GM23338 (cell line): ENCODE measurements around the gene HACL1. TPM values are rescaled to one million over a fixed set of nuclear protein-coding genes. Genes with fewer than 3 reads are reported as not detected.

Source experiments
- ATAC-seq: fragments of 200-7000 bp; cut with Tn5 transposase; 3 replicates; pipeline ENCODE4 v1.9.1; 2020
- DNase-seq: peaks from one replicate; pipeline ENCODE4 v3.0.0-alpha.2; 2015; ENCODE audit warnings: low spot score
- H2AFZ ChIP-seq: fragments of 200-600 bp; sonication (generic); 2 replicates; pipeline ENCODE4 v1.8.0; 2016; ENCODE audit warnings: antibody characterized with exemption, mild to moderate bottlenecking, moderate library complexity
- H3F3A ChIP-seq: fragments of 200-600 bp; sonication (generic); replicated peaks from 2 replicates; pipeline ENCODE4 v1.8.0; 2017; ENCODE audit warnings: antibody characterized with exemption, mixed run types, low read depth
- H3K27ac ChIP-seq: fragments of 200-600 bp; sonication (generic); 2 replicates; pipeline ENCODE4 v1.6.1; 2016; ENCODE audit warnings: low read depth
- H3K27me3 ChIP-seq: fragments of 200-600 bp; sonication (generic); 2 replicates; pipeline ENCODE4 v1.8.0; 2016; ENCODE audit warnings: mild to moderate bottlenecking, mixed run types, moderate library complexity; ENCODE audit not compliant: insufficient read depth
- H3K36me3 ChIP-seq: fragments of 200-600 bp; sonication (generic); 2 replicates; pipeline ENCODE4 v1.8.0; 2016; ENCODE audit warnings: mild to moderate bottlenecking; ENCODE audit not compliant: insufficient read depth
- H3K4me1 ChIP-seq: fragments of 200-600 bp; sonication (generic); 2 replicates; pipeline ENCODE4 v1.8.0; 2016; ENCODE audit warnings: mild to moderate bottlenecking, moderate library complexity; ENCODE audit not compliant: insufficient read depth
- H3K4me2 ChIP-seq: fragments of 200-600 bp; sonication (generic); 2 replicates; pipeline ENCODE4 v1.7.1; 2017; ENCODE audit warnings: mixed run types
- H3K4me3 ChIP-seq: fragments of 200-600 bp; sonication (generic); 2 replicates; pipeline ENCODE4 v1.6.1; 2016; ENCODE audit warnings: mixed run types
- H3K79me2 ChIP-seq: fragments of 200-600 bp; sonication (generic); replicated peaks from 2 replicates; pipeline ENCODE4 v1.8.0; 2017; ENCODE audit warnings: mild to moderate bottlenecking; ENCODE audit not compliant: insufficient read depth
- H3K9me2 ChIP-seq: fragments of 200-600 bp; sonication (generic); 2 replicates; pipeline ENCODE4 v1.8.0; 2017; ENCODE audit not compliant: insufficient read depth
- H4K20me1 ChIP-seq: fragments of 200-600 bp; sonication (generic); replicated peaks from 2 replicates; pipeline ENCODE4 v1.8.0; 2017; ENCODE audit warnings: mild to moderate bottlenecking; ENCODE audit not compliant: insufficient read depth
- H3K27ac Mint-ChIP-seq: 2 replicates; pipeline ENCODE4 v1.8.0; 2020; ENCODE audit warnings: inconsistent platforms, mild to moderate bottlenecking, moderate library complexity, mixed read lengths
- H3K27me3 Mint-ChIP-seq: 3 replicates; pipeline ENCODE4 v1.8.0; 2022; ENCODE audit warnings: low read depth, mild to moderate bottlenecking, moderate library complexity, mixed read lengths, inconsistent platforms; ENCODE audit not compliant: insufficient read depth, poor library complexity
- H3K36me3 Mint-ChIP-seq: 3 replicates; pipeline ENCODE4 v1.8.0; 2021; ENCODE audit warnings: low read depth, mild to moderate bottlenecking, inconsistent platforms, moderate library complexity, mixed read lengths
- H3K4me1 Mint-ChIP-seq: 3 replicates; pipeline ENCODE4 v1.8.0; 2020; ENCODE audit warnings: mild to moderate bottlenecking, inconsistent platforms, mixed read lengths
- H3K4me3 Mint-ChIP-seq: 3 replicates; pipeline ENCODE4 v1.8.0; 2021; ENCODE audit warnings: moderate library complexity, mild to moderate bottlenecking, inconsistent platforms, mixed read lengths
- H3K9me3 Mint-ChIP-seq: 3 replicates; pipeline ENCODE4 v1.8.0; 2020; ENCODE audit warnings: moderate library complexity, mild to moderate bottlenecking, inconsistent platforms, mixed read lengths
- CREB1 ChIP-seq: fragments of 250-450 bp; sonication (Bioruptor Pico); IDR thresholded peaks from 2 replicates; pipeline ENCODE4 v1.5.0; 2020; ENCODE audit warnings: low read depth, mild to moderate bottlenecking, moderate library complexity
- EZH2 ChIP-seq: fragments of 200-600 bp; sonication (generic); IDR thresholded peaks from one replicate; pipeline ENCODE4 v1.8.0; 2017; ENCODE audit warnings: antibody characterized with exemption, mild to moderate bottlenecking, low read depth; ENCODE audit not compliant: unreplicated experiment
- EZH2phosphoT487 ChIP-seq: fragments of 200-600 bp; sonication (generic); IDR thresholded peaks from one replicate; pipeline ENCODE4 v1.8.1; 2018; ENCODE audit warnings: antibody characterized with exemption; ENCODE audit not compliant: unreplicated experiment
- JUNB ChIP-seq: IDR thresholded peaks from one replicate; pipeline ENCODE4 v1.6.1; 2016; ENCODE audit warnings: antibody characterized with exemption; ENCODE audit not compliant: unreplicated experiment
- NANOG ChIP-seq: IDR thresholded peaks from 2 replicates; pipeline ENCODE4 v1.6.1; 2016; ENCODE audit warnings: antibody characterized with exemption, borderline replicate concordance
- POLR2AphosphoS5 ChIP-seq: IDR thresholded peaks from 2 replicates; pipeline ENCODE4 v1.6.1; 2016; ENCODE audit warnings: antibody characterized with exemption, low read depth
- STAT1 ChIP-seq: IDR thresholded peaks from one replicate; pipeline ENCODE4 v1.6.1; 2016; ENCODE audit warnings: antibody characterized with exemption; ENCODE audit not compliant: unreplicated experiment
- ZNF114 ChIP-seq: fragments of 250-450 bp; sonication (Bioruptor Pico); IDR thresholded peaks from 2 replicates; pipeline ENCODE4 v1.5.0; 2020; ENCODE audit warnings: mild to moderate bottlenecking, moderate library complexity
- ZNF331 ChIP-seq: fragments of 250-450 bp; sonication (Bioruptor Pico); IDR thresholded peaks from 2 replicates; pipeline ENCODE4 v1.5.0; 2020; ENCODE audit warnings: low read depth, mild to moderate bottlenecking, moderate library complexity
- polyA plus RNA-seq: library from polyadenylated mRNA; unstranded; fragments of >200 nt; fragmentation: Nextera tagmentation; extraction: Ambion mirVana; gene quantifications from 2 replicates; pipeline ENCODE4 v1.2.1, GENCODE V29; 2016
- total RNA-seq: library from RNA; depleted of rRNA; stranded (reverse); fragments of >200 nt; shearing (Covaris generic); gene quantifications from 2 replicates; pipeline ENCODE4 v1.2.3, GENCODE V29; 2014
- TF ChIP-seq, protein P1 (sequence below): IDR thresholded peaks from 2 replicates; pipeline ENCODE4 v1.6.1; 2016; ENCODE audit warnings: antibody characterized with exemption
- TF ChIP-seq, protein P2 (sequence below), 2 experiments: fragments of 200-600 bp in 1 of 2; sonication (generic) in 1 of 2; conservative IDR thresholded peaks; 2 replicates each; pipeline versions ENCODE4 v1.5.1 to v1.6.1; 2016 to 2017; ENCODE audit warnings: antibody characterized with exemption in 2 of 2, low read depth in 2 of 2, mild to moderate bottlenecking in 2 of 2, moderate library complexity in 1 of 2
- TF ChIP-seq, protein P3 (sequence below): fragments of 250-450 bp; sonication (Bioruptor Pico); IDR thresholded peaks from 2 replicates; pipeline ENCODE4 v1.5.0; 2020; ENCODE audit warnings: mild to moderate bottlenecking, moderate library complexity
- TF ChIP-seq, protein P4 (sequence below): IDR thresholded peaks from one replicate; pipeline ENCODE4 v1.6.1; 2018; ENCODE audit warnings: antibody characterized with exemption; ENCODE audit not compliant: unreplicated experiment

The HACL1 gene
- total and polyA plus RNA-seq, 2 experiments from 2014 or later: 19.6 to 33.5 TPM

DNA sequence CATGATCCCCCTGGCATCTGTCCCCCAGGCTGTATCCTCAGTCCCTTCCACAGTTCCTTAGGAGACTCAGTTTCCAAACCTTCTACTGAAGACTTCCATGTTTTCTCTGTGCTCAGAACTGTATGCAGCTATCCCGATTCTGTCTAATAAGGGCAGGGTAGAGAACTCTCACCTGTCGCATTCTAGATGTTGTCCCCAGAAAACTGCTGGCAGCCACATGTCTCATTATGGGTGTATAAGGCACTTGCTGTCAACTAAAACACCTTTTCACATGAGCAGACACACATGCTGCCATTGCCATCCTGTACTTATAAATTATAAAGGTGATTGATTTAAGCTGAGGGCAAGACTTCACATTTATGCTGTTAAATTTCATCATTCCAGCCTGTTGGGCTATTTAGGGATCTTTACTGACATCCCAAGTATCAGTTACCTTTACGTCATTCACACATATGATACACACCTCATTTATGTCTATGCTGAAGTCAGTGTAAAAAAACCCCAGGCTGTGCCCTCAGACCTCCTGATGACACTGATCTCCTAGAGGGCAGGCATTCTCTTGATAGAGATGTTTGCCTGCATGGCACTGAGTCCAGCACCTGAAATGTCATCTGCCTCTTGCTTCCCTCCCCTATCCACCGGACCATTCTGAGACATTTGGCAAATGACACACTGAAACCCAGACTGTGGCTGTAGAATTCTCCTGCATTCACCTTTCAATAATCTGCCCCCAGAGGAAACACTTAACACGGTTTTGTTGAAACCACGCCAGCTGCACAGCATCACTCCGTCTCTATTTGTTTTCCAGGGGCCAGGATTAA is 36.0 kb upstream of the HACL1 start:
- no peak for TF ChIP-seq JUNB
- TF ChIP-seq POLR2AphosphoS5: no peak
- TF ChIP-seq EZH2phosphoT487: no peak
- no peak for TF ChIP-seq STAT1
- no peak for TF ChIP-seq CREB1 (CRISPR knock-in tag)
- no peak for TF ChIP-seq NANOG
- no peak for TF ChIP-seq EZH2
- TF ChIP-seq, protein P1, sequence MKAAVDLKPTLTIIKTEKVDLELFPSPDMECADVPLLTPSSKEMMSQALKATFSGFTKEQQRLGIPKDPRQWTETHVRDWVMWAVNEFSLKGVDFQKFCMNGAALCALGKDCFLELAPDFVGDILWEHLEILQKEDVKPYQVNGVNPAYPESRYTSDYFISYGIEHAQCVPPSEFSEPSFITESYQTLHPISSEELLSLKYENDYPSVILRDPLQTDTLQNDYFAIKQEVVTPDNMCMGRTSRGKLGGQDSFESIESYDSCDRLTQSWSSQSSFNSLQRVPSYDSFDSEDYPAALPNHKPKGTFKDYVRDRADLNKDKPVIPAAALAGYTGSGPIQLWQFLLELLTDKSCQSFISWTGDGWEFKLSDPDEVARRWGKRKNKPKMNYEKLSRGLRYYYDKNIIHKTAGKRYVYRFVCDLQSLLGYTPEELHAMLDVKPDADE: no peak
- TF ChIP-seq, protein P2, sequence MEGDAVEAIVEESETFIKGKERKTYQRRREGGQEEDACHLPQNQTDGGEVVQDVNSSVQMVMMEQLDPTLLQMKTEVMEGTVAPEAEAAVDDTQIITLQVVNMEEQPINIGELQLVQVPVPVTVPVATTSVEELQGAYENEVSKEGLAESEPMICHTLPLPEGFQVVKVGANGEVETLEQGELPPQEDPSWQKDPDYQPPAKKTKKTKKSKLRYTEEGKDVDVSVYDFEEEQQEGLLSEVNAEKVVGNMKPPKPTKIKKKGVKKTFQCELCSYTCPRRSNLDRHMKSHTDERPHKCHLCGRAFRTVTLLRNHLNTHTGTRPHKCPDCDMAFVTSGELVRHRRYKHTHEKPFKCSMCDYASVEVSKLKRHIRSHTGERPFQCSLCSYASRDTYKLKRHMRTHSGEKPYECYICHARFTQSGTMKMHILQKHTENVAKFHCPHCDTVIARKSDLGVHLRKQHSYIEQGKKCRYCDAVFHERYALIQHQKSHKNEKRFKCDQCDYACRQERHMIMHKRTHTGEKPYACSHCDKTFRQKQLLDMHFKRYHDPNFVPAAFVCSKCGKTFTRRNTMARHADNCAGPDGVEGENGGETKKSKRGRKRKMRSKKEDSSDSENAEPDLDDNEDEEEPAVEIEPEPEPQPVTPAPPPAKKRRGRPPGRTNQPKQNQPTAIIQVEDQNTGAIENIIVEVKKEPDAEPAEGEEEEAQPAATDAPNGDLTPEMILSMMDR (conservative IDR thresholded peaks at IDR 0.05; ENCODE audit: low read depth in 2 of 2): no peak
- TF ChIP-seq, protein P3, sequence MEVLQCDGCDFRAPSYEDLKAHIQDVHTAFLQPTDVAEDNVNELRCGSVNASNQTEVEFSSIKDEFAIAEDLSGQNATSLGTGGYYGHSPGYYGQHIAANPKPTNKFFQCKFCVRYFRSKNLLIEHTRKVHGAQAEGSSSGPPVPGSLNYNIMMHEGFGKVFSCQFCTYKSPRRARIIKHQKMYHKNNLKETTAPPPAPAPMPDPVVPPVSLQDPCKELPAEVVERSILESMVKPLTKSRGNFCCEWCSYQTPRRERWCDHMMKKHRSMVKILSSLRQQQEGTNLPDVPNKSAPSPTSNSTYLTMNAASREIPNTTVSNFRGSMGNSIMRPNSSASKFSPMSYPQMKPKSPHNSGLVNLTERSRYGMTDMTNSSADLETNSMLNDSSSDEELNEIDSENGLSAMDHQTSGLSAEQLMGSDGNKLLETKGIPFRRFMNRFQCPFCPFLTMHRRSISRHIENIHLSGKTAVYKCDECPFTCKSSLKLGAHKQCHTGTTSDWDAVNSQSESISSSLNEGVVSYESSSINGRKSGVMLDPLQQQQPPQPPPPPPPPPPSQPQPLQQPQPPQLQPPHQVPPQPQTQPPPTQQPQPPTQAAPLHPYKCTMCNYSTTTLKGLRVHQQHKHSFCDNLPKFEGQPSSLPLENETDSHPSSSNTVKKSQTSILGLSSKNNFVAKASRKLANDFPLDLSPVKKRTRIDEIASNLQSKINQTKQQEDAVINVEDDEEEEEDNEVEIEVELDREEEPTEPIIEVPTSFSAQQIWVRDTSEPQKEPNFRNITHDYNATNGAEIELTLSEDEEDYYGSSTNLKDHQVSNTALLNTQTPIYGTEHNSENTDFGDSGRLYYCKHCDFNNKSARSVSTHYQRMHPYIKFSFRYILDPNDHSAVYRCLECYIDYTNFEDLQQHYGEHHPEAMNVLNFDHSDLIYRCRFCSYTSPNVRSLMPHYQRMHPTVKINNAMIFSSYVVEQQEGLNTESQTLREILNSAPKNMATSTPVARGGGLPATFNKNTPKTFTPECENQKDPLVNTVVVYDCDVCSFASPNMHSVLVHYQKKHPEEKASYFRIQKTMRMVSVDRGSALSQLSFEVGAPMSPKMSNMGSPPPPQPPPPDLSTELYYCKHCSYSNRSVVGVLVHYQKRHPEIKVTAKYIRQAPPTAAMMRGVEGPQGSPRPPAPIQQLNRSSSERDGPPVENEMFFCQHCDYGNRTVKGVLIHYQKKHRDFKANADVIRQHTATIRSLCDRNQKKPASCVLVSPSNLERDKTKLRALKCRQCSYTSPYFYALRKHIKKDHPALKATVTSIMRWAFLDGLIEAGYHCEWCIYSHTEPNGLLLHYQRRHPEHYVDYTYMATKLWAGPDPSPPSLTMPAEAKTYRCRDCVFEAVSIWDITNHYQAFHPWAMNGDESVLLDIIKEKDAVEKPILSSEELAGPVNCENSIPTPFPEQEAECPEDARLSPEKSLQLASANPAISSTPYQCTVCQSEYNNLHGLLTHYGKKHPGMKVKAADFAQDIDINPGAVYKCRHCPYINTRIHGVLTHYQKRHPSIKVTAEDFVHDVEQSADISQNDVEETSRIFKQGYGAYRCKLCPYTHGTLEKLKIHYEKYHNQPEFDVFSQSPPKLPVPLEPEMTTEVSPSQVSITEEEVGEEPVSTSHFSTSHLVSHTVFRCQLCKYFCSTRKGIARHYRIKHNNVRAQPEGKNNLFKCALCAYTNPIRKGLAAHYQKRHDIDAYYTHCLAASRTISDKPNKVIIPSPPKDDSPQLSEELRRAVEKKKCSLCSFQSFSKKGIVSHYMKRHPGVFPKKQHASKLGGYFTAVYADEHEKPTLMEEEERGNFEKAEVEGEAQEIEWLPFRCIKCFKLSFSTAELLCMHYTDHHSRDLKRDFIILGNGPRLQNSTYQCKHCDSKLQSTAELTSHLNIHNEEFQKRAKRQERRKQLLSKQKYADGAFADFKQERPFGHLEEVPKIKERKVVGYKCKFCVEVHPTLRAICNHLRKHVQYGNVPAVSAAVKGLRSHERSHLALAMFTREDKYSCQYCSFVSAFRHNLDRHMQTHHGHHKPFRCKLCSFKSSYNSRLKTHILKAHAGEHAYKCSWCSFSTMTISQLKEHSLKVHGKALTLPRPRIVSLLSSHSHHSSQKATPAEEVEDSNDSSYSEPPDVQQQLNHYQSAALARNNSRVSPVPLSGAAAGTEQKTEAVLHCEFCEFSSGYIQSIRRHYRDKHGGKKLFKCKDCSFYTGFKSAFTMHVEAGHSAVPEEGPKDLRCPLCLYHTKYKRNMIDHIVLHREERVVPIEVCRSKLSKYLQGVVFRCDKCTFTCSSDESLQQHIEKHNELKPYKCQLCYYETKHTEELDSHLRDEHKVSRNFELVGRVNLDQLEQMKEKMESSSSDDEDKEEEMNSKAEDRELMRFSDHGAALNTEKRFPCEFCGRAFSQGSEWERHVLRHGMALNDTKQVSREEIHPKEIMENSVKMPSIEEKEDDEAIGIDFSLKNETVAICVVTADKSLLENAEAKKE: no peak
- TF ChIP-seq, protein P4, sequence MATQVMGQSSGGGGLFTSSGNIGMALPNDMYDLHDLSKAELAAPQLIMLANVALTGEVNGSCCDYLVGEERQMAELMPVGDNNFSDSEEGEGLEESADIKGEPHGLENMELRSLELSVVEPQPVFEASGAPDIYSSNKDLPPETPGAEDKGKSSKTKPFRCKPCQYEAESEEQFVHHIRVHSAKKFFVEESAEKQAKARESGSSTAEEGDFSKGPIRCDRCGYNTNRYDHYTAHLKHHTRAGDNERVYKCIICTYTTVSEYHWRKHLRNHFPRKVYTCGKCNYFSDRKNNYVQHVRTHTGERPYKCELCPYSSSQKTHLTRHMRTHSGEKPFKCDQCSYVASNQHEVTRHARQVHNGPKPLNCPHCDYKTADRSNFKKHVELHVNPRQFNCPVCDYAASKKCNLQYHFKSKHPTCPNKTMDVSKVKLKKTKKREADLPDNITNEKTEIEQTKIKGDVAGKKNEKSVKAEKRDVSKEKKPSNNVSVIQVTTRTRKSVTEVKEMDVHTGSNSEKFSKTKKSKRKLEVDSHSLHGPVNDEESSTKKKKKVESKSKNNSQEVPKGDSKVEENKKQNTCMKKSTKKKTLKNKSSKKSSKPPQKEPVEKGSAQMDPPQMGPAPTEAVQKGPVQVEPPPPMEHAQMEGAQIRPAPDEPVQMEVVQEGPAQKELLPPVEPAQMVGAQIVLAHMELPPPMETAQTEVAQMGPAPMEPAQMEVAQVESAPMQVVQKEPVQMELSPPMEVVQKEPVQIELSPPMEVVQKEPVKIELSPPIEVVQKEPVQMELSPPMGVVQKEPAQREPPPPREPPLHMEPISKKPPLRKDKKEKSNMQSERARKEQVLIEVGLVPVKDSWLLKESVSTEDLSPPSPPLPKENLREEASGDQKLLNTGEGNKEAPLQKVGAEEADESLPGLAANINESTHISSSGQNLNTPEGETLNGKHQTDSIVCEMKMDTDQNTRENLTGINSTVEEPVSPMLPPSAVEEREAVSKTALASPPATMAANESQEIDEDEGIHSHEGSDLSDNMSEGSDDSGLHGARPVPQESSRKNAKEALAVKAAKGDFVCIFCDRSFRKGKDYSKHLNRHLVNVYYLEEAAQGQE: no peak
- no peak for TF ChIP-seq ZNF114 (CRISPR knock-in tag)
- no peak for TF ChIP-seq ZNF331 (CRISPR knock-in tag)
- no peak overlapping the region for H3K27ac ChIP-seq
- Mint-ChIP-seq H3K36me3 (peaks cover 16% of the 10 kb centered on the region), H3K4me3 (no peak overlapping the region), H3K4me1 (peaks cover 39% of the 10 kb centered on the region), H3K27me3 (no peaks in the 10 kb centered on the region), H3K9me3 (no peaks in the 10 kb centered on the region), H3K27ac (no peak overlapping the region)
- no peaks in the 10 kb centered on the region for H3K36me3 ChIP-seq
- H3F3A ChIP-seq: no peaks in the 10 kb centered on the region
- no peaks in the 10 kb centered on the region for H3K27me3 ChIP-seq
- H3K4me2 ChIP-seq: no peak overlapping the region
- no peak overlapping the region for H3K4me3 ChIP-seq
- no peak overlapping the region for H2AFZ ChIP-seq
- H3K4me1 ChIP-seq: peaks cover 40% of the 10 kb centered on the region
- DNase-seq (no peak), ATAC-seq (no peak)
- H3K9me2 ChIP-seq: peaks cover 6% of the 10 kb centered on the region
- no peaks in the 10 kb centered on the region for H3K79me2 ChIP-seq
- H4K20me1 ChIP-seq: no peaks in the 10 kb centered on the region
